WTC11 (cell line): Measurements from ENCODE around the gene DYNLT3. TPM values are rescaled to one million over a fixed set of nuclear protein-coding genes. Genes with fewer than 3 reads are reported as not detected.

Experiments
- ATAC-seq: fragments of 200-7000 bp; cut with Tn5 transposase; 2 replicates; pipeline ENCODE4 v1.10.0; 2021; ENCODE audit warnings: mild to moderate bottlenecking, moderate library complexity
- CTCF ChIA-PET: fragments of 300-600 bp; sonication (Branson Sonifier 250); formaldehyde crosslinking; loops from one replicate; lab custom pipeline; 2021; ENCODE audit warnings: antibody characterized with exemption; lab: Charles Lee
- POLR2A ChIA-PET: fragments of 350-600 bp; sonication (Branson Sonifier 250); formaldehyde crosslinking; loops from one replicate; lab custom pipeline; 2021; ENCODE audit warnings: antibody characterized with exemption; lab: Charles Lee
- DNase-seq: peaks from one replicate; pipeline ENCODE4 v3.0.0; 2021; ENCODE audit warnings: low spot score
- H3K27ac Mint-ChIP-seq: 2 replicates; pipeline ENCODE4 v1.8.0; 2021; ENCODE audit warnings: mixed read lengths
- H3K27me3 Mint-ChIP-seq: 2 replicates; pipeline ENCODE4 v1.8.0; 2021; ENCODE audit warnings: low read depth, mild to moderate bottlenecking, moderate library complexity, mixed read lengths
- H3K36me3 Mint-ChIP-seq: 2 replicates; pipeline ENCODE4 v1.8.0; 2021; ENCODE audit warnings: mixed read lengths
- H3K4me1 Mint-ChIP-seq: 2 replicates; pipeline ENCODE4 v1.8.0; 2022; ENCODE audit warnings: mixed read lengths
- H3K4me3 Mint-ChIP-seq: 2 replicates; pipeline ENCODE4 v1.8.0; 2021; ENCODE audit warnings: mild to moderate bottlenecking, moderate library complexity, mixed read lengths
- H3K9me3 Mint-ChIP-seq: 2 replicates; pipeline ENCODE4 v1.8.0; 2021; ENCODE audit warnings: mixed read lengths
- ATF1 ChIP-seq: sonication (generic); formaldehyde crosslinking; IDR thresholded peaks from 2 replicates; pipeline ENCODE4 v1.8.1; 2023; ENCODE audit warnings: mild to moderate bottlenecking, moderate library complexity, missing genetic modification reagents
- GABPB1 ChIP-seq: sonication (generic); formaldehyde crosslinking; IDR thresholded peaks from 2 replicates; pipeline ENCODE4 v1.8.1; 2023; ENCODE audit warnings: mild to moderate bottlenecking, missing genetic modification reagents
- IRF2 ChIP-seq: sonication (generic); formaldehyde crosslinking; IDR thresholded peaks from 2 replicates; pipeline ENCODE4 v1.8.0; 2022; ENCODE audit warnings: low read depth, missing genetic modification reagents, borderline replicate concordance
- MLX ChIP-seq: sonication (generic); formaldehyde crosslinking; IDR thresholded peaks from 2 replicates; pipeline ENCODE4 v1.8.1; 2023; ENCODE audit warnings: mild to moderate bottlenecking, missing genetic modification reagents, moderate library complexity
- NFATC4 ChIP-seq: fragments of 250-450 bp; sonication (Bioruptor Pico); IDR thresholded peaks from 2 replicates; pipeline ENCODE4 v1.9.0; 2021; ENCODE audit warnings: mild to moderate bottlenecking
- NR3C1 ChIP-seq: sonication (generic); formaldehyde crosslinking; conservative IDR thresholded peaks from 2 replicates; pipeline ENCODE4 v1.8.1; 2023; ENCODE audit warnings: low read depth, mild to moderate bottlenecking, missing genetic modification reagents
- OVOL2 ChIP-seq: fragments of 250-450 bp; sonication (Bioruptor Pico); IDR thresholded peaks from 2 replicates; pipeline ENCODE4 v1.9.0; 2021; ENCODE audit warnings: mild to moderate bottlenecking, borderline replicate concordance
- PRDM15 ChIP-seq: sonication (generic); formaldehyde crosslinking; IDR thresholded peaks from 2 replicates; pipeline ENCODE4 v1.8.0; 2022; ENCODE audit warnings: missing genetic modification reagents
- PRRX2 ChIP-seq: fragments of 250-450 bp; sonication (Bioruptor Pico); IDR thresholded peaks from 2 replicates; pipeline ENCODE4 v1.8.0; 2021; ENCODE audit warnings: mild to moderate bottlenecking
- RELA ChIP-seq: sonication (generic); formaldehyde crosslinking; IDR thresholded peaks from 2 replicates; pipeline ENCODE4 v1.8.1; 2022; ENCODE audit warnings: missing genetic modification reagents, mild to moderate bottlenecking, borderline replicate concordance
- SOX15 ChIP-seq: fragments of 250-450 bp; sonication (Bioruptor Pico); IDR thresholded peaks from 2 replicates; pipeline ENCODE4 v1.9.0; 2021; ENCODE audit warnings: mild to moderate bottlenecking
- ZNF138 ChIP-seq: sonication (generic); formaldehyde crosslinking; conservative IDR thresholded peaks from 2 replicates; pipeline ENCODE4 v1.8.1; 2022; ENCODE audit warnings: mild to moderate bottlenecking, moderate library complexity, missing genetic modification reagents
- ZNF263 ChIP-seq: sonication (generic); formaldehyde crosslinking; IDR thresholded peaks from 2 replicates; pipeline ENCODE4 v1.8.1; 2022; ENCODE audit warnings: low read depth, mild to moderate bottlenecking, moderate library complexity, missing genetic modification reagents
- ZNF423 ChIP-seq: fragments of 250-450 bp; sonication (Bioruptor Pico); IDR thresholded peaks from 2 replicates; pipeline ENCODE4 v2.1.2; 2022; ENCODE audit warnings: mild to moderate bottlenecking, moderate library complexity
- total RNA-seq: library from RNA; stranded (reverse); gene quantifications from 3 replicates; pipeline ENCODE4 v1.2.3, GENCODE V29; 2021
- TF ChIP-seq, protein P1 (sequence below): sonication (generic); formaldehyde crosslinking; IDR thresholded peaks from 2 replicates; pipeline ENCODE4 v1.8.0; 2022; ENCODE audit warnings: mild to moderate bottlenecking, missing genetic modification reagents
- TF ChIP-seq, protein P2 (sequence below): sonication (generic); formaldehyde crosslinking; IDR thresholded peaks from 2 replicates; pipeline ENCODE4 v1.8.0; 2023; ENCODE audit warnings: missing genetic modification reagents
- TF ChIP-seq, protein P3 (sequence below): fragments of 250-450 bp; sonication (Bioruptor Pico); IDR thresholded peaks from 2 replicates; pipeline ENCODE4 v1.9.0; 2021; ENCODE audit warnings: moderate library complexity, mild to moderate bottlenecking, inconsistent platforms, borderline replicate concordance
- TF ChIP-seq, protein P4 (sequence below): sonication (generic); formaldehyde crosslinking; IDR thresholded peaks from 2 replicates; pipeline ENCODE4 v1.8.1; 2023; ENCODE audit warnings: mild to moderate bottlenecking, moderate library complexity, missing genetic modification reagents

Gene DYNLT3
- total RNA-seq, 1 experiment from 2014 or later, result 5.1 TPM

DNA sequence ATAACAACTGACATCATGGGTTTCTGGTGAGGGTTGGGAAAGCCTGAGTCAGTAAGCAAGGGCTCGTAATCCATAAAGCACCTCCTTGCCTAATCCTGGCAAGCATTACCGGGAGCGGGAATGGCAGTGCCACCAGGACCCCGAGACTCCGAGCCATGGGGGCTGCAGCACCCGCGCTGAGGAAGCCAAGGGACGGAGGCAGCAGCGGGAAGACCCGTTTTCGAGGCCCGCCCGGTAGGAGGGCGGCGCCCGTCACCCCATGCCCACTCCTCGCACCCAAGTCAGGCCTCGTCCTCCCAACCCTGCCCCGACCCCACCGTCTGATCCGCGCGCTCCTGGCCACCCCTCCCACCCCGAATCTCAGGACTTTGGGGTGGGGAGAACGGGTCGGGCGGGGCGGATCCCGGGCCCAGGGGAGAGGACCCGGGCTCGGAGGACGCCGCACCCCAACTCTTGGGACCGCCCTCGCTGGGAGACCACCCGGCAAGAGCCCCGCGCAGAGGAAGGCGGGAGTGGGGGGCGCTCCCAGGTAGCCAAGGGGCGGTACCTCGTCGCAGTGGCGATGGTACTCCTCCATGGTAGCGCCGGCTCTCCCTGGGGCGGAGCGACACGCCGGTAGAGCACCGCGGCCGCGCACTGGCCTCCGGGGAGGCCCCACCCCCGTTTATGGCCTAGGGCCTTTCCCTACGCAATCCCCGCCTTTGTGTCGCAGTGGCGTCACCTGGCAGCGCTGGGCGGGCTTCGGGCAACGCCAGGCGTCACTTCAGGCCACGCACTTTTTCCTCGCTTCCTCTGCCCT, at the start of gene DYNLT3 (continued):
- TF ChIP-seq, protein P1, sequence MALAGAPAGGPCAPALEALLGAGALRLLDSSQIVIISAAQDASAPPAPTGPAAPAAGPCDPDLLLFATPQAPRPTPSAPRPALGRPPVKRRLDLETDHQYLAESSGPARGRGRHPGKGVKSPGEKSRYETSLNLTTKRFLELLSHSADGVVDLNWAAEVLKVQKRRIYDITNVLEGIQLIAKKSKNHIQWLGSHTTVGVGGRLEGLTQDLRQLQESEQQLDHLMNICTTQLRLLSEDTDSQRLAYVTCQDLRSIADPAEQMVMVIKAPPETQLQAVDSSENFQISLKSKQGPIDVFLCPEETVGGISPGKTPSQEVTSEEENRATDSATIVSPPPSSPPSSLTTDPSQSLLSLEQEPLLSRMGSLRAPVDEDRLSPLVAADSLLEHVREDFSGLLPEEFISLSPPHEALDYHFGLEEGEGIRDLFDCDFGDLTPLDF, result no peak
- no peak for TF ChIP-seq ZNF138 (CRISPR knock-in tag)
- TF ChIP-seq SOX15 (CRISPR knock-in tag), result no peak
- TF ChIP-seq GABPB1 (CRISPR knock-in tag), result peak; percentile 52; the same call in 1 of the 2 replicates
- no peak for TF ChIP-seq ATF1 (CRISPR knock-in tag)

DNA sequence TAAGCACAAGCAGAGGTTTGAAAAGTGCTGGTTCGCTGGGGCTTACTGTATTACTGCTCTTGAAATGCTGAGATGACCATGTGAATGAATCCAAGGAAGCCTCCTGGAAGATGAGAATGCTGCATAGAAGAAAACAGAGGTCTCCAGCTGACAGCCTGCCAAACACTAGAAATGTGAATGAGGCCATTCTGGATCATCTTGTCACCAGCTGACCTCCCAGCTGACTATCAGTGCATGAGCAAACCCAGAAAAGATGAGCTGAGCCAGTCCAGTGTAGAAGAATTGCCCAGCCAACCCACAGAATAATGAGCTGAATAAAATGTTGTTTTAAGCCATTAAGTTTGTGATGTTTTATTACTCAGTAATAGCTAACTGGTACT, 49.1 kb upstream of the DYNLT3 start:
- CTCF ChIA-PET, result no interaction called here
- POLR2A ChIA-PET, result no interaction called here

DNA sequence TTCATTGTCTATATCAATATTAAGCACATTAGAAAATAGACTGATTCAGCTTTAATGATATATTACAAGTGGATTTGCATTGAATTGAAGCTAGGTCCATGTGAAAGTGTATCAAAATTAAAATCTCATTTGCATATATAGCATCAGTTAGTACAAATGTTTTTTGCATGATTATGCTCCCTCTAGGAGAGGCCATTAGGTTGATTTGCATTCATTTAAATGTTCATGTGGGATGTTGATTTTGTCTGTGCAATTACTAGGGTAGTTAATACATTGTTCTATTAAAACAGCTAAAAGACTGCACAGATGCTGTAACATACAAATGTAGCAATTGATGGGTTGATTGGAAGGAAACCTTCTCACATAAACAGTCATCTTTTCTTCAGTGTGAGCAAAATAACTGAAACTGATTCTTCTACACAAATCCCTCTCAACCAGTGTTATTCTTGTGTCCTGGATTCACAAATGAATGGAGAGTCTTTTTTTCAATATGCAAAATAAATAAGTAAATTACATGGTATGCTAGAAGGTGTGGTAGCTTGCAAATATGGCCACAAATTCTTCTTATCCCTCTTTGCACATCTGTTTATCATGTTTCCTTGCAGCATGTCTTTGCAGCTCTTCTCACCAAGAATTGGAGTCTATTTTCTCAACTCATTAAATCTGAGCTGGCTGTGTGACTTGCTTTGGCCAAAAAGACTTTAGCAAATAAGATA, 48.6 kb upstream of the DYNLT3 start:
- POLR2A ChIA-PET, result no interaction called here
- no peak for DNase-seq
- peaks cover 24% of the 10 kb centered on the region for H3K4me1 Mint-ChIP-seq
- no peak for TF ChIP-seq PRRX2 (CRISPR knock-in tag)
- no peak for TF ChIP-seq IRF2 (CRISPR knock-in tag)
- TF ChIP-seq RELA, result no peak
- TF ChIP-seq, protein P2, sequence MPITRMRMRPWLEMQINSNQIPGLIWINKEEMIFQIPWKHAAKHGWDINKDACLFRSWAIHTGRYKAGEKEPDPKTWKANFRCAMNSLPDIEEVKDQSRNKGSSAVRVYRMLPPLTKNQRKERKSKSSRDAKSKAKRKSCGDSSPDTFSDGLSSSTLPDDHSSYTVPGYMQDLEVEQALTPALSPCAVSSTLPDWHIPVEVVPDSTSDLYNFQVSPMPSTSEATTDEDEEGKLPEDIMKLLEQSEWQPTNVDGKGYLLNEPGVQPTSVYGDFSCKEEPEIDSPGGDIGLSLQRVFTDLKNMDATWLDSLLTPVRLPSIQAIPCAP (CRISPR knock-in tag), result no peak
- no peak for TF ChIP-seq PRDM15
- no peak for TF ChIP-seq ZNF138 (CRISPR knock-in tag)
- no peak for TF ChIP-seq ZNF423
- TF ChIP-seq ZNF263 (CRISPR knock-in tag), result no peak
- TF ChIP-seq, protein P3, sequence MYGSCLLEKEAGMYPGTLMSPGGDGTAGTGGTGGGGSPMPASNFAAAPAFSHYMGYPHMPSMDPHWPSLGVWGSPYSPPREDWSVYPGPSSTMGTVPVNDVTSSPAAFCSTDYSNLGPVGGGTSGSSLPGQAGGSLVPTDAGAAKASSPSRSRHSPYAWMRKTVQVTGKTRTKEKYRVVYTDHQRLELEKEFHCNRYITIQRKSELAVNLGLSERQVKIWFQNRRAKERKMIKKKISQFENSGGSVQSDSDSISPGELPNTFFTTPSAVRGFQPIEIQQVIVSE (CRISPR knock-in tag), result no peak
- TF ChIP-seq NFATC4, result no peak
- H3K27ac Mint-ChIP-seq, result no peak overlapping the region
- H3K27me3 Mint-ChIP-seq, result no peaks in the 10 kb centered on the region
- H3K4me3 Mint-ChIP-seq, result no peak overlapping the region
- no peaks in the 10 kb centered on the region for H3K9me3 Mint-ChIP-seq
- H3K36me3 Mint-ChIP-seq, result no peaks in the 10 kb centered on the region
- CTCF ChIA-PET, result no interaction called here
- no peak for ATAC-seq

More for the DNA sequence above, 49.1 kb upstream of the DYNLT3 start:
- Mint-ChIP-seq H3K9me3 (no peaks in the 10 kb centered on the region), H3K4me1 (peaks cover 24% of the 10 kb centered on the region), H3K27ac (no peak overlapping the region), H3K36me3 (no peaks in the 10 kb centered on the region), H3K27me3 (no peaks in the 10 kb centered on the region), H3K4me3 (no peak overlapping the region)
- ATAC-seq (no peak), DNase-seq (no peak)
- TF ChIP-seq NR3C1 (no peak), MLX (no peak), OVOL2 (CRISPR knock-in tag) (no peak)
- TF ChIP-seq, protein P4, sequence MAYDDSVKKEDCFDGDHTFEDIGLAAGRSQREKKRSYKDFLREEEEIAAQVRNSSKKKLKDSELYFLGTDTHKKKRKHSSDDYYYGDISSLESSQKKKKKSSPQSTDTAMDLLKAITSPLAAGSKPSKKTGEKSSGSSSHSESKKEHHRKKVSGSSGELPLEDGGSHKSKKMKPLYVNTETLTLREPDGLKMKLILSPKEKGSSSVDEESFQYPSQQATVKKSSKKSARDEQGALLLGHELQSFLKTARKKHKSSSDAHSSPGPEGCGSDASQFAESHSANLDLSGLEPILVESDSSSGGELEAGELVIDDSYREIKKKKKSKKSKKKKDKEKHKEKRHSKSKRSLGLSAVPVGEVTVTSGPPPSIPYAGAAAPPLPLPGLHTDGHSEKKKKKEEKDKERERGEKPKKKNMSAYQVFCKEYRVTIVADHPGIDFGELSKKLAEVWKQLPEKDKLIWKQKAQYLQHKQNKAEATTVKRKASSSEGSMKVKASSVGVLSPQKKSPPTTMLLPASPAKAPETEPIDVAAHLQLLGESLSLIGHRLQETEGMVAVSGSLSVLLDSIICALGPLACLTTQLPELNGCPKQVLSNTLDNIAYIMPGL (CRISPR knock-in tag), result no peak
